Activated T-helper 2 cell treated with anti-CD3 and anti-CD28 coated beads, Interferon-gamma antibody, Interleukin-2, Interleukin-4, amounts not matched to agents 10 μg/mL and 5 μg/mL and 100 μg/mL, durations not matched to agents 14 hours and 24 hours and 36 hours (primary cell): Measurements from ENCODE around the gene SHMT1. TPM values are rescaled to one million over a fixed set of nuclear protein-coding genes. Genes with fewer than 3 reads are reported as not detected.

Source experiments
- DNase-seq: peaks from one replicate; pipeline ENCODE4 v3.0.0; 2021; ENCODE audit warnings: low spot score
- H3K27ac Mint-ChIP-seq: one replicate; pipeline ENCODE4 v1.8.0; 2021; ENCODE audit warnings: mixed read lengths
- H3K27me3 Mint-ChIP-seq: one replicate; pipeline ENCODE4 v1.8.0; 2021; ENCODE audit warnings: low read depth, mixed read lengths
- H3K36me3 Mint-ChIP-seq: one replicate; pipeline ENCODE4 v1.8.0; 2021; ENCODE audit warnings: low read depth, mixed read lengths
- H3K4me1 Mint-ChIP-seq: one replicate; pipeline ENCODE4 v1.8.0; 2021; ENCODE audit warnings: low read depth, mixed read lengths
- H3K4me3 Mint-ChIP-seq: one replicate; pipeline ENCODE4 v1.8.0; 2021; ENCODE audit warnings: low read depth, mild to moderate bottlenecking, moderate library complexity, mixed read lengths
- H3K9me3 Mint-ChIP-seq: one replicate; pipeline ENCODE4 v1.8.0; 2021; ENCODE audit warnings: mixed read lengths
- intact Hi-C: fragments of 100-400 bp; cut with micrococcal nuclease; formaldehyde crosslinking; loops from one replicate; pipeline ENCODE4 v1.15.1; 2023
- total RNA-seq: library from RNA; stranded (reverse); gene quantifications from 2 replicates; pipeline ENCODE4 v1.2.3, GENCODE V29; 2022

The SHMT1 gene
- total RNA-seq, 1 donor from 2014 or later: 60.3 TPM

- no peak for DNase-seq
- no peaks in the 10 kb centered on the region for H3K9me3 Mint-ChIP-seq
- intact Hi-C loops: no loop called here
- no peak overlapping the region for H3K4me3 Mint-ChIP-seq
- H3K27ac Mint-ChIP-seq: no peak overlapping the region
- H3K27me3 Mint-ChIP-seq: no peaks in the 10 kb centered on the region
- H3K4me1 Mint-ChIP-seq: no peaks in the 10 kb centered on the region
- peaks cover 78% of the 10 kb centered on the region for H3K36me3 Mint-ChIP-seq
Observed at GRCh38 chr17:18285296-18285695, 78.1 kb downstream of the SHMT1 start.

GRCh38 chr17:18281788-18282187, 81.6 kb downstream of the SHMT1 start:
- no peak for DNase-seq
- Mint-ChIP-seq H3K27me3 (no peaks in the 10 kb centered on the region), H3K36me3 (peaks cover 69% of the 10 kb centered on the region), H3K27ac (no peak overlapping the region), H3K4me3 (no peak overlapping the region), H3K9me3 (no peaks in the 10 kb centered on the region), H3K4me1 (no peaks in the 10 kb centered on the region)
- intact Hi-C loops: no loop called here

- H3K4me1 Mint-ChIP-seq: no peaks in the 10 kb centered on the region
- intact Hi-C loops: no loop called here
- H3K27ac Mint-ChIP-seq: no peak overlapping the region
- H3K27me3 Mint-ChIP-seq: no peaks in the 10 kb centered on the region
- peaks cover 70% of the 10 kb centered on the region for H3K36me3 Mint-ChIP-seq
- H3K9me3 Mint-ChIP-seq: no peaks in the 10 kb centered on the region
- no peak overlapping the region for H3K4me3 Mint-ChIP-seq
- DNase-seq: no peak
Observed at GRCh38 chr17:18280766-18281371, 82.5 kb downstream of the SHMT1 start.

GRCh38 chr17:18280249-18280648, 83.1 kb downstream of the SHMT1 start:
- DNase-seq: no peak
- Mint-ChIP-seq H3K9me3 (no peaks in the 10 kb centered on the region), H3K4me3 (no peak overlapping the region), H3K27me3 (no peaks in the 10 kb centered on the region), H3K4me1 (no peaks in the 10 kb centered on the region), H3K27ac (no peak overlapping the region), H3K36me3 (peaks cover 65% of the 10 kb centered on the region)
- intact Hi-C loops: no loop called here

GRCh38 chr17:18278867-18279266, 84.5 kb downstream of the SHMT1 start:
- intact Hi-C loops: no loop called here
- H3K27me3 Mint-ChIP-seq: no peaks in the 10 kb centered on the region
- H3K9me3 Mint-ChIP-seq: no peaks in the 10 kb centered on the region
- no peak overlapping the region for H3K4me3 Mint-ChIP-seq
- H3K36me3 Mint-ChIP-seq: peaks cover 58% of the 10 kb centered on the region
- DNase-seq: no peak
- no peak overlapping the region for H3K27ac Mint-ChIP-seq
- H3K4me1 Mint-ChIP-seq: no peaks in the 10 kb centered on the region

Other genes with a start within 250 kb of the SHMT1 start
- 164 and 165 TPM in 2 replicates for gene ALKBH5, start 179.7 kb downstream of the SHMT1 start, total RNA-seq
- gene LLGL1, start 137.9 kb downstream of the SHMT1 start, total RNA-seq: 23.0 and 24.7 TPM in 2 replicates
- gene FLII, start 104.8 kb downstream of the SHMT1 start, total RNA-seq: 334 and 340 TPM in 2 replicates
- gene MIEF2, start 102.9 kb downstream of the SHMT1 start, total RNA-seq: 6.8 and 7.9 TPM in 2 replicates
- gene TOP3A, start 48.6 kb downstream of the SHMT1 start, total RNA-seq: 70.7 and 75.0 TPM in 2 replicates
- 16.5 and 16.8 TPM in 2 replicates for gene SMCR8, start 48.3 kb downstream of the SHMT1 start, total RNA-seq
- gene EVPLL, start 14.2 kb upstream of the SHMT1 start, total RNA-seq: not detected in 2 replicates
- gene LGALS9C, start 113.2 kb upstream of the SHMT1 start, total RNA-seq: 0.34 and 0.91 TPM in 2 replicates